Measurements from ENCODE around the gene FGF9.

Gene FGF9

DNA sequence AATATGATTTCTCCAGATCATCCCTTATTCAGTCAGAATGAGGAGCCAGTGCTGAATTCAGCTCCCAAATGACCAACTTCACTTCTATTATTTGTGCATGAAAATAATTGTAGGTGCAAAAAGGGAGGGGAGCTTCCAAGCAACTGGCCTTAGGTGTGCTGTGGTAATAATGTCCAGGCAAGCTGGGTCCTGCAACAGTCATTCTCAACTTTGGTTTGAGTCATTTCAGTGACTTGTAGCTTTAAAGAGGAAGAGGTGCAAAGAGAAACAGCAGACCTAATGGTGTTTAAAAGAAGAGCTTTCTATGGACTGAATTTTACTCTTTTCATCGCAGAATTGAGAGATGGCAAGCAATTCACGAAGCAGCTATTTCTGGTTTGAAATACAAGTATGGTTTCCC lies 29.2 kb upstream of the FGF9 start:
- TF ChIP-seq, protein P1, sequence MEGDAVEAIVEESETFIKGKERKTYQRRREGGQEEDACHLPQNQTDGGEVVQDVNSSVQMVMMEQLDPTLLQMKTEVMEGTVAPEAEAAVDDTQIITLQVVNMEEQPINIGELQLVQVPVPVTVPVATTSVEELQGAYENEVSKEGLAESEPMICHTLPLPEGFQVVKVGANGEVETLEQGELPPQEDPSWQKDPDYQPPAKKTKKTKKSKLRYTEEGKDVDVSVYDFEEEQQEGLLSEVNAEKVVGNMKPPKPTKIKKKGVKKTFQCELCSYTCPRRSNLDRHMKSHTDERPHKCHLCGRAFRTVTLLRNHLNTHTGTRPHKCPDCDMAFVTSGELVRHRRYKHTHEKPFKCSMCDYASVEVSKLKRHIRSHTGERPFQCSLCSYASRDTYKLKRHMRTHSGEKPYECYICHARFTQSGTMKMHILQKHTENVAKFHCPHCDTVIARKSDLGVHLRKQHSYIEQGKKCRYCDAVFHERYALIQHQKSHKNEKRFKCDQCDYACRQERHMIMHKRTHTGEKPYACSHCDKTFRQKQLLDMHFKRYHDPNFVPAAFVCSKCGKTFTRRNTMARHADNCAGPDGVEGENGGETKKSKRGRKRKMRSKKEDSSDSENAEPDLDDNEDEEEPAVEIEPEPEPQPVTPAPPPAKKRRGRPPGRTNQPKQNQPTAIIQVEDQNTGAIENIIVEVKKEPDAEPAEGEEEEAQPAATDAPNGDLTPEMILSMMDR (IDR thresholded peaks at IDR 0.05; ENCODE audit: low read depth, low read length): no peak

DNA sequence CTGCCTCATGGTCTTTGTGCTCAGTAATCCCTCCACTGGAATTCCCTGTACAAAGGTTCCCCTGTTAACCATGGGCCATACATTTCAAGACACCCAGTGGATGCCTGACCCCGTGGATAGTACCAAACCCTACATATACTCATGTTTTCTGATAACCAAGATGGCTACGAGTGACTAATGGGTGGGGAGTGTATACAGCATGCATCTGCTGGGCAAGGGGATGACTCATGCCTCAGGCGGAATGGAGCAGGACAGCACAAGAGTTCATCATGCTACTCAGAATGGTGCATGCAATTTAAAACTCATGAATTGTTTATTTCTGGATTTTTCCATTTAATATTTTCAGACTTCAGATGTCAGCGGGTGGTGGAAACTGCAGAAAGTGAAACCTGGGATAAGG lies 13.3 kb upstream of the FGF9 start:
- TF ChIP-seq, protein P1 (IDR thresholded peaks at IDR 0.05; ENCODE audit: low read depth, low read length): no peak
- DNase-seq (ENCODE audit: extremely low read depth, low read depth): no peak

More for the DNA sequence above, 29.2 kb upstream of the FGF9 start:
- DNase-seq (ENCODE audit: extremely low read depth, low read depth): no peak

DNA sequence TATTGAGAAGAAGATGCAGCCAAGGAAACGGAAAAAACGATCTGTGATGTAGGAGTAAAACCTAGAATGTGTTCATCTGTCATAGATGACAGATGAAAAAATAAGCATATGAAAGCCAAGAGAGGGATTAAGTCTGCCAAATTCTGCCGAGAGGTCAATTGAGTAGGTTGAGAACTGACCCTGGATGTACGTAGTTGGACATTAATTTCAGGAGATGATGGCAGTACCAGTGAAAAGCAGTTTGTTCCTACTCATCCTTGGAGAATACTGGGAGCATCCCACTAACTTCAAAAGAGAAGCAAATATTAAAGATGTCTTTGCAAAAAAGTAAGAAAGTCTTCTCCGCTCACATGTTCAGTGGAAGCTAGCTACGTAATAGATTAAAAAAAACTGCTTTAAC lies 11.8 kb upstream of the FGF9 start:
- no peak for DNase-seq (ENCODE audit: extremely low read depth, low read depth)
- TF ChIP-seq, protein P1 (IDR thresholded peaks at IDR 0.05; ENCODE audit: low read depth, low read length): no peak

DNA sequence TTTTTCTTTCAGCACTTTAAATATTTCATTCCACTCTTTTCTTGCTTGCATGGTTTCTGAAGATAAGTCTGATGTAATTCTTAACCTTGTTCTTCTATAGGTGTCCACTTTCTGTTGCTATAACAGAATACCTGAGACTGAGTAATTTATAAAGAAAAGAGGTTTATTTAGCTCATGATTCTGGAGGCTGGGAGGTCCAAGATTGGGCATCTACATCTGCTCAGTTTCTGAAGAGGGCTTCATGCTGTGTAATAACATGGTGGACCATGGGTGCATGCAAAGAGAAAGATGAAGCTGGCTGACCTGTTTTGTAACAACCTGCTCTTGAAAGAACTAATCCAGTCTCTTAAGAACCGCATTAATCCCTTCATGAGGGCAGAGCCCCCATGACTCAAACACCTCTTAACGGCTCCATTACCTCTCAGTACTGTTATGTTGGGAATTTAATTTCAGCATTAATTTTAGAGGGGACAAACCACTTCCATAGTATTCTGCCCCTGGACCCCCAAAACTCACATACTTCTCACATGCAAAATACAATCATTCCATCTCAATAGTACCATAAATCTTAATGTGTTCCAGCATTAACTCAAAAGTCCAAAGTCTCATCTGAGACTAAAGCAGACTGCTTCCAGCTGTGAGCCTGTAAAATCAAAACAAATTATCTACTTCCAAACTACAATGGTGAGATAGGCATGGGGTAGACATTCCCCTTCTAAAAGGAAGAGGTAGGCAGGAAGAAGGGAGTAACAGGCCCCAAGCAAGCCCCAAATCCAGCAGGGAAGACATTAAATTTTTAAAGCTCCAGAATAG lies 9.6 kb upstream of the FGF9 start:
- TF ChIP-seq, protein P1 (IDR thresholded peaks at IDR 0.05; ENCODE audit: low read depth, low read length): no peak
- DNase-seq (ENCODE audit: extremely low read depth, low read depth): no peak

DNA sequence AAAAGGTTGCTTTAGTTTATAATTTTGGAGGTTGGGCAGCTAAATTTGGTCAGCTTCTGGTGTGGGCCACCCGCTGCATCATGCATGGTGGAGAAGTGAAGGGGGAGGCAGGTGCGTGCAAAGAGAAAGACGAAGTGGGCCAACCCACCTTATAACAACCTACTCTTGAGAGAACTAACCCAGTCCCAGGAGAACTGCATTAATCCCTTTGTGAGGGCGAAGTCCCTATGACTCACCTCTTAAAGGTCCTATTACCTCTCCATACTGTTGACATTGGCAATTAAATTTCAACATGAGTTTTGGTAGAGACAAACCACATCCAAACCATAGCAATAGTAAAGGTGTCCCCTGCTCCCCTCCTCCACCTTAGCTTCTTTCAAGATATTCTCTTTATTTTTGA lies 7.7 kb upstream of the FGF9 start:
- no peak for DNase-seq (ENCODE audit: extremely low read depth, low read depth)
- TF ChIP-seq, protein P1 (IDR thresholded peaks at IDR 0.05; ENCODE audit: low read depth, low read length): no peak

DNA sequence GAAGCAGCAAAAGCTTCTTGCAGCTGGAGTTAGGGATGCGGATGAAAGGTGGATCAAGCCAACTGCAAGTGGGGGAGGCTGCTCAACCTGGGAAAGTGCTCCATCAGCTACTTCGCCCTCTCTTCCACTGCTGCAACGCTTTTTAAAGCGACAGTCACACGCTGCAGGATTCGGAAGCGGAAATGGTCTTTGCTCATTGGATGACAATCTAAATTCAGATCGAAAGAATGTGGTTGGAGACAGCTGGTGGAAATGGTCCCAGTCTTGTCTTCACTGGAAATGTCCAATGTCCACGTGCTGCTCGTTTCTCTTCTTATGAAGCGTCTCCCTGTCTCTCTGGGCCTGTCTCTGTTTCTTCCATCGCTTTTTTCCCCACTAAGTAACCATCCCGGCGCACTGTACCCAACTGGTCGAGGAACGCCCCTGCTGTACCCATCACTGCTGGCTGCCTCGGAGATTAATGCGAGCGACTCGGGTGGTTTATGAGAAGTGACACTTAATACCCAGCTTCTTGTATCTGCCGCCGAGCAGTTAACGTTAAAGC lies 2.1 kb upstream of the FGF9 start:
- TF ChIP-seq, protein P1 (IDR thresholded peaks at IDR 0.05; ENCODE audit: low read depth, low read length): no peak

More for the DNA sequence above, 2.1 kb upstream of the FGF9 start:
- DNase-seq (ENCODE audit: extremely low read depth, low read depth): no peak
